ENCODE measurements around the gene CNPY1.

Gene CNPY1

DNA sequence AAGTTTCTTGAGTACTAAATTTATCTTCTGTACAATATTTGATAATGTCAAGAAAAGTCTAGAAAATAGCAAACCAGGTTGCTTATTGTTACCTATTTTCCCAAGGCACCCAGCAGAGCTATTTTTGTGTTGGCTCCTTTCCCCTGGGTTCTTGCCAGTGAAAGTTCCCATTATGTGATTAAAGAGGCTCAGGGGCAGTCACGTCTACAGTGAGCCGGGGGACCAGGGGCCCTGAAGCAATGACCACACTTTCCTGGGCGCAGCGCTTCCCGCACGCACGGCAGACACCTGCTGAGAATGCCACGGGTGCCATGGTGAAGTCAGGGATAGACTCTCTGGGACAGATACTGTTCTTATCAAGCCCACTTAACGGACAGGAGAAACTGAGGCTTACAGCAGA, 10.4 kb upstream of the CNPY1 start:
- Histone ChIP-seq H3K36me3 (ENCODE audit: control insufficient read depth, insufficient read depth, low read length) (no peaks in the 10 kb centered on the region), H3K27me3 (replicated peaks; ENCODE audit: control insufficient read depth, insufficient read depth, low read length) (peaks cover 2% of the 10 kb centered on the region), H3K4me3 (replicated peaks; ENCODE audit: low read depth, low read length) (no peak overlapping the region)
- no peak for DNase-seq (ENCODE audit: extremely low read depth, insufficient read length)
- TF ChIP-seq CTCF (IDR thresholded peaks at IDR 0.05; ENCODE audit: insufficient read depth, low read length, poor library complexity, severe bottlenecking) = no peak

DNA sequence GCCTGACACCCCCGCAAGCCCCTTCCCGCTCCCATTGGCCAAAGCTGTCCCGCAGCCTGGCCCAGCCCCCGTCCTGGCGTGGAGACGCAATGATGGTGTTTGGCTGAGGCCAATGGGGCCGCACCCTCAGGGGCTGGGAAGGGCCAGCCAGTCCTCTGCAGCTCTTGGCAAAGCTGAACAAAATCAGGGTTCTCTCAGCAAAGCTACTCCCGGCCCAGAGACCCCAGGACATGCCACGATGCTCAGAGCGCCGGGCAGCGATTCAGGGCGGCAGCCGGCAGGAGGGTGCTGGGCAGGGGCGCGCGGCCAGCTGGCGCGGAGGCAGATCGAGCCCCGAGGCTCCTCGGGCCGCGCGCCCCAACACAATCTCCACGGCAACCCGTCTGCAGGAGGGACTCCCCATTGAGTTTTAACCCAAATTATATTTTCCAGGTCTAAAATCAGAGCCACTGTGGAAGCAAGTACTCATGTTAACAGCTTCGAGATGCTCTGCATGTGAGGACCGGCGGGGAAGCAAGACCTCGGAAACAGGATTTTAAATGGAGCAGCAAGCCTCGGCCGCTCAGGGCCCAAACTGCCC, 8.8 kb upstream of the CNPY1 start:
- H3K27me3 ChIP-seq (replicated peaks; ENCODE audit: control insufficient read depth, insufficient read depth, low read length) = no peaks in the 10 kb centered on the region; the same call in 1 of the 2 replicates
- no peak for TF ChIP-seq CTCF (IDR thresholded peaks at IDR 0.05; ENCODE audit: insufficient read depth, low read length, poor library complexity, severe bottlenecking)

DNA sequence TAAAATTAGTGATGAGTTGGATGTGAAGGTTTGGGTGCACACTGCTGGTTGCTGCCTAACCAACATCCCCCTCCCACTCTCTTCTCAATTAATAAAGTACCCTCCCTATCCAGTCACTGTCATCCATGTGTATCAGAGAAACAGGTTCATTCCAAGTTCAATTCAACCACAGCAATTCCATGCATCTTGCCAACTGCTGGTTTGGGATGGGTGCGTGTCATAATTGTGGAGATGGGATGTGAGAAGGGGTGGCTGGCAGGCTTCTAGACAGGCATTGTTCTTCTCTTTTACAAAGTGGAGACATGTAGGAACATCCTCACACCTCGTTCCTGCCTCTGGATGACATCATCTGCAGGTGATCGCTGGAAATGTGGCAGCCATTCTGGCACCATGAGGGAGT, 7.5 kb upstream of the CNPY1 start:
- TF ChIP-seq CTCF (IDR thresholded peaks at IDR 0.05; ENCODE audit: insufficient read depth, low read length, poor library complexity, severe bottlenecking) = no peak
- H3K27me3 ChIP-seq (replicated peaks; ENCODE audit: control insufficient read depth, insufficient read depth, low read length) = no peaks in the 10 kb centered on the region

More for the DNA sequence above, 8.8 kb upstream of the CNPY1 start:
- no peak for DNase-seq (ENCODE audit: extremely low read depth, insufficient read length)
- Histone ChIP-seq H3K4me3 (replicated peaks; ENCODE audit: low read depth, low read length) (no peak overlapping the region), H3K36me3 (ENCODE audit: control insufficient read depth, insufficient read depth, low read length) (no peaks in the 10 kb centered on the region)

GRCh38 chr7:155551785-155552611, 5.6 kb upstream of the CNPY1 start:
- peaks cover 5% of the 10 kb centered on the region; the same call in 1 of the 2 replicates for H3K27me3 ChIP-seq (replicated peaks; ENCODE audit: control insufficient read depth, insufficient read depth, low read length)
- DNase-seq (ENCODE audit: extremely low read depth, insufficient read length) = no peak
- no peaks in the 10 kb centered on the region for H3K36me3 ChIP-seq (ENCODE audit: control insufficient read depth, insufficient read depth, low read length)
- no peak overlapping the region for H3K4me3 ChIP-seq (replicated peaks; ENCODE audit: low read depth, low read length)
- no peak for TF ChIP-seq CTCF (IDR thresholded peaks at IDR 0.05; ENCODE audit: insufficient read depth, low read length, poor library complexity, severe bottlenecking)

More for the DNA sequence above, 7.5 kb upstream of the CNPY1 start:
- H3K36me3 ChIP-seq (ENCODE audit: control insufficient read depth, insufficient read depth, low read length) = no peaks in the 10 kb centered on the region
- no peak overlapping the region for H3K4me3 ChIP-seq (replicated peaks; ENCODE audit: low read depth, low read length)
- no peak for DNase-seq (ENCODE audit: extremely low read depth, insufficient read length)

DNA sequence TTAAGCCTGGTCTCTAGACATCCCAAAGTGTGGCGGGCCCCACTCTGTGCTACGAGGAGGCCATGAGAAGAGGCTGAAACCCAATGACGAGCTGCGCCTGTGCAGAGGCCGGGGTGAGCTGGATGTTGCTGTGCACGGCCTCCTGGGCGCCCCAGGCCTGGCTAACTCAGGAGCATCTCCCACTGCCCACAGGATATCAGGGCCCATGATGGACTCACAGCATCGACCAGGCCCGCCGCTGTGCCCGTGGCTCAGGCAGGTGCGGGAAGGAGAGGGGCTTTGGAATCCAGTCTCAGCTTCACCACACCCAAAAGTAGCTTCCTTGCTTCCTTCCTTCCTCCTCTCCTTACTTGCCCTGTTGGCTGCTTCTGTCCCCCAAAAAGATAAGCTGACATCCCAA, 4.6 kb upstream of the CNPY1 start:
- no peaks in the 10 kb centered on the region for H3K36me3 ChIP-seq (ENCODE audit: control insufficient read depth, insufficient read depth, low read length)
- H3K4me3 ChIP-seq (replicated peaks; ENCODE audit: low read depth, low read length) = no peak overlapping the region
- TF ChIP-seq CTCF (IDR thresholded peaks at IDR 0.05; ENCODE audit: insufficient read depth, low read length, poor library complexity, severe bottlenecking) = no peak
- DNase-seq (ENCODE audit: extremely low read depth, insufficient read length) = no peak
- H3K27me3 ChIP-seq (replicated peaks; ENCODE audit: control insufficient read depth, insufficient read depth, low read length) = peaks cover 5% of the 10 kb centered on the region; the same call in 1 of the 2 replicates
